GM12874 (cell line): Measurements from ENCODE around the gene SNAPIN.

Experiments used
- TF ChIP-seq, protein P1 (sequence below): IDR thresholded peaks from 2 replicates; pipeline ENCODE4 v1.5.1; 2011; ENCODE audit warnings: low read depth, mild to moderate bottlenecking, control low read depth, low read length, moderate library complexity; ENCODE audit not compliant: insufficient read depth

SNAPIN gene

DNA sequence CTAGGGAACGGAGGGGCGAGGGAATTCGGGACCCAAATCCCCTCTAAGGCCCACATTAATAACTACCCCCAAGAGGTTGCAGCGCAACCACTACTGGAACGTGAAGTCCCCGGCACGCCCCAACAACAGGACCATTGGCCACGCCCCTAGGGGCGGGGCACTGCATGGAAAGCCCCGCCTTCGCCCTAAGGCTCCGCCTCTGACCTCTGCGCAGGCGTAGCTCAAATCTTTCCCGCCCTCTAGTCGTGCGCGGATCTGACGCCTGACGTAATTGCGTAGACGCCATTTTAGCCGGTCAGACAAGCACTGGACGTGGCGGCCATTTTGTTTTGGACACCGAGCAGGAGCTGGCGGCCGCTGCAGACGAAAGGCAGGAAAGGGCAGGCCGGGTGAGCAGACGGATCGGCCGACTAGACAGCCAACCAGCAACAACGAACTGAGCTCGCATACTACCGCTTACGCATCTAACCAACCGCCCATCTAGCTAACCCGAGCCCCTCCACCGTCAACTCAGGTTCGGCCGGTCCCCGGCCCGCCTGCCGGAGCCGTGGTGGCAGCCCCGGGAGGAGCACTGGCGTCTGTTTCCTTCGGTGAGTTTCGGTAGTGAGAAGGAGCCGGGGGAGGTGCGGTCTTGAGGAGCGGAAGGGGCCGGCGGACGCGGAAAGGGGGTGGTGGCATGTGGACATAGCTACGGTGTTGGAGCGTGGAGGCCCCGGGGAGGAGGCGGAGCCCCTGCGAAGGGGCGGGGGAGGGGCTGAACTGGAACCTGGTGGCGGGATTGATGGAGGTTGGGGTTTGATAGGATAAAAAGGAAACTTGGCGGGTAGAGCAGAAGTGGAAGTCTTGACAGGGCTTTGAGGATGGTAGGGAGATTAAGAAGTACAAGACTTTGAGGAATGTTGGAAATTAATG is 24.5 kb upstream of the SNAPIN start, which contains the start of gene CHTOP:
CHTOP (plus strand) TSS at position 313 of the 912 bp plus-strand sequence. CDS start 2,523 bp downstream, outside the sequence.
- TF ChIP-seq, protein P1, sequence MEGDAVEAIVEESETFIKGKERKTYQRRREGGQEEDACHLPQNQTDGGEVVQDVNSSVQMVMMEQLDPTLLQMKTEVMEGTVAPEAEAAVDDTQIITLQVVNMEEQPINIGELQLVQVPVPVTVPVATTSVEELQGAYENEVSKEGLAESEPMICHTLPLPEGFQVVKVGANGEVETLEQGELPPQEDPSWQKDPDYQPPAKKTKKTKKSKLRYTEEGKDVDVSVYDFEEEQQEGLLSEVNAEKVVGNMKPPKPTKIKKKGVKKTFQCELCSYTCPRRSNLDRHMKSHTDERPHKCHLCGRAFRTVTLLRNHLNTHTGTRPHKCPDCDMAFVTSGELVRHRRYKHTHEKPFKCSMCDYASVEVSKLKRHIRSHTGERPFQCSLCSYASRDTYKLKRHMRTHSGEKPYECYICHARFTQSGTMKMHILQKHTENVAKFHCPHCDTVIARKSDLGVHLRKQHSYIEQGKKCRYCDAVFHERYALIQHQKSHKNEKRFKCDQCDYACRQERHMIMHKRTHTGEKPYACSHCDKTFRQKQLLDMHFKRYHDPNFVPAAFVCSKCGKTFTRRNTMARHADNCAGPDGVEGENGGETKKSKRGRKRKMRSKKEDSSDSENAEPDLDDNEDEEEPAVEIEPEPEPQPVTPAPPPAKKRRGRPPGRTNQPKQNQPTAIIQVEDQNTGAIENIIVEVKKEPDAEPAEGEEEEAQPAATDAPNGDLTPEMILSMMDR = no peak

DNA sequence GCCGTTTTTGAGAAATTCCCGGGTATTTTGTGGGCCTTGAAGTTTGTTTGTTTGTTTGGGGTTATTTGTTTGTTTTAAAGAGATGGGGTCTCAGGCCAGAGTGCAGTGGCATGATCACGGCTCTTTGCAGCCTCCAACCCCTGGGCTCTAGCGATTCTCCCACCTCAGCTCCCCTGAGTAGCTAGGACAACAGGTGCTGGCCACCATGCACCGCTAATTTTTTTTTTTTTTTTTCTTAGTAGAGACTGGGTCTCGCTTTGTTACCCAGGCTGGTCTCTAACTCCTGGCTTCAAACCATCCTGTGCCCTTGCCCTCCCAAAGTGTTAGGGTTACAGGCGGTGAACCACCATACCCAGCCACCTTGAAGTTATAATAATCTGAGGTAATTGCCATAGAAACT is 22.6 kb upstream of the SNAPIN start:
- TF ChIP-seq, protein P1 = no peak

DNA sequence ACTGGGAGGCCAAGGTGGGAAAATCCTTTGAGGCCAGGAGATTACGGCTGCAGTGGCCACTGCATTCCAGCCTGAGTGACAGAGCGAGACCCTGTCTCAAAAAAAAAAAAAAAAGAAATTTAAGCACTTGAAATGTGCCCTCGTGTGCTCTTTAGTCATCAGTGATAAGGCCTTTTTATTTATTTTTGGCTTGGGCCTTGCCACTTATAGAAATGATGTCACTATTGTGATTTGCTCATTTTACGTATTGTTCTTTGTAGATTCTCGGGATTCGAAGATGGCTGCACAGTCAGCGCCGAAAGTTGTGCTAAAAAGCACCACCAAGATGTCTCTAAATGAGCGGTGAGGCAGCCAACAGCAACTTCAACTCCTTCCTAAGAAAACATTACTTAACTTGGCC is 22.2 kb upstream of the SNAPIN start:
- TF ChIP-seq, protein P1 = no peak

DNA sequence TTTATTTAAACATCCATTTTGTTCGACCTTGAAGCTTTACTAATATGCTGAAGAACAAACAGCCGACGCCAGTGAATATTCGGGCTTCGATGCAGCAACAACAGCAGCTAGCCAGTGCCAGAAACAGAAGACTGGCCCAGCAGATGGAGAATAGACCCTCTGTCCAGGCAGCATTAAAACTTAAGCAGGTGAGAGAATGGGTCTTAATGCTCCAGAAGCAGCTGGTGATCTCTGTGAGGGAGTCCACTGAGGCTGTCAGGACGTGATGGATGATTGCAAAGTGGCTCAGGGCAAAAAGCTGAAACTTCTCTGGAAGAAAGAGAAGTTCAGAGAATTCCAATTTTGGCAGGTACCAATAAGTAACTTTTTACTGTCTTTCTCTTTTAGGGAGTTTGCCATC is 20.2 kb upstream of the SNAPIN start:
- TF ChIP-seq, protein P1 = no peak

DNA sequence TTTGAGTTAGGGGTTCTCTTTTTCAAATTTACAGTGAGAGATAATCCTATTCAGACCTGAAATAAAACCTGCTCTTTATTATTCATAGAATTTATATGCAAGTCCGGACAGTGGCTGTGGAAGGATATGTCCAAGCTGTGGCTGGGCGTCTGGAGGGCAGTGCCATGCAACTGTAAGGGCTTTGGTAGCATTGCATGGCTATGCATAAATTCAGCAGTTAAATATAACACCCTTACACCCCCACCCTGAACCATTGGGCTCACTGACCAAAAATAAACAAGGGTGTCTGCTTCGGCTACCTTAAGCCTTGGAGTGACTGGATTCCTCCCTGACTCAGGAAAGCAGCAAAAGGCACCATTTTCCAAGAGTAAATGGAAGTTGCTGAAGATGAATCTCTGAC is 19.2 kb upstream of the SNAPIN start:
- TF ChIP-seq, protein P1 = no peak

DNA sequence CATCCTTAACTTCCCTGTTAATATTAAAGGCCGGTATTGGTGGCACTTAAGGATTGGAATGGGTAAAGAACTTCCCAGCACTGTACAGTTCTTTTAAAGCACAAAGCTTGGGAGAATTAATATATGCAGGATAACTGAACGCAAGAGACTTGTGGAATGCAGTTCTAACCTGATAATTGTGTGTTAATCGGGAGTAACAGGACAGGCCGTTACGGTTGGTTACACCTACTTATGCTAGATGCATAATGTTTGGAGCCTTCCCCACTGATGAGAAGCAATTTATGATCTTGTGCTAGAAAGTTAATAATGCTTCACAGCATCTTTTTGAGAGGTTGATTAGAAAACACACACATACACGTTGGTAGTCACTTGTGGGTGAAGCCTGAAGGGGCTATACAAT is 17.6 kb upstream of the SNAPIN start:
- TF ChIP-seq, protein P1 = no peak

DNA sequence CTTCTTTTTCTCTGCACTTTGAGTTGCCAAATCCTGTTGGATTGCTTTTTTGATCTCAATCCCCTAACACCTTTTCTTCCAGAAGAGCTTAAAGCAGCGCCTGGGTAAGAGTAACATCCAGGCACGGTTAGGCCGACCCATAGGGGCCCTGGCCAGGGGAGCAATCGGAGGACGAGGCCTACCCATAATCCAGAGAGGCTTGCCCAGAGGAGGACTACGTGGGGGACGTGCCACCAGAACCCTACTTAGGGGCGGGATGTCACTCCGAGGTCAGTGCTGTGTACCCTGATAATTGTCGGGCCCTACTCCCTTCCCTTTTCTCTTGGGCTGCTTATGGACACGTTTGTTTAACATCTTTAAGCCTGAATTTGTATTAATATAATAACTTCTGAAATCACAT is 16.3 kb upstream of the SNAPIN start:
- TF ChIP-seq, protein P1 = no peak
